ENCODE data around the gene OR10A7. TPM values are rescaled to one million over a fixed set of nuclear protein-coding genes. Genes with fewer than 3 reads are reported as not detected.

OR10A7 gene
- total RNA-seq, 1 donor from 2014 or later = 0.47 TPM

DNA sequence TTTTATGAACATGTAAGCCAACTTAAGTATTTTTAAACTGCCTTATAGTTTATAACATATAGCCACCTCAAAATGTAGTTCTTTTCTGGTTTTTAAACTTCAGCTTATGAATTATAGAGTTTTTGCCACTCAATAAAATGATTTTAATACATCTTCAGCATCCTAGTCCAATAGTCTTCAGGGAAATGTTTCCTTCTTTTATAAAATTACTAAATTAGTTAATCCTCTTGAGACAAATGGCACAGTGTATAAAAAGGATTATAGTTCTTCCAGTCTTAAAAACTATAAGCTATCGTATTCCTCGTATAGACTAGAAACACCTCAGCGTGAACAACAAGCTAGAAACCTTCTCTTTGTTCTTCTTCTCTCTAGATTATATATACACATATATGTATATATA, 23.5 kb downstream of the OR10A7 start, which contains the start of gene OR6C74:
Gene OR6C74 (plus strand): TSS at position 301 of the 400 bp plus-strand sequence. CDS start 2,679 bp downstream, outside the sequence.
- no peaks in the 10 kb centered on the region for H3K27me3 Mint-ChIP-seq (ENCODE audit: unreplicated experiment)
- DNase-seq = no peak
- no peaks in the 10 kb centered on the region for H3K36me3 Mint-ChIP-seq (ENCODE audit: unreplicated experiment)
- H3K4me3 Mint-ChIP-seq (ENCODE audit: unreplicated experiment) = no peak within 1 kb of the TSS
- no peak for TF ChIP-seq CTCF (IDR thresholded peaks at IDR 0.05; ENCODE audit: partially characterized antibody, unreplicated experiment)
- no peak within 1 kb of the TSS for H3K27ac Mint-ChIP-seq (ENCODE audit: unreplicated experiment)
- H3K9me3 Mint-ChIP-seq (ENCODE audit: unreplicated experiment) = peaks cover 6% of the 10 kb centered on the region
- H3K4me1 Mint-ChIP-seq (ENCODE audit: low read depth, unreplicated experiment) = no peaks in the 10 kb centered on the region

- H3K9me3 Mint-ChIP-seq (ENCODE audit: unreplicated experiment) = peaks cover 5% of the 10 kb centered on the region
- no peaks in the 10 kb centered on the region for H3K27me3 Mint-ChIP-seq (ENCODE audit: unreplicated experiment)
- H3K4me1 Mint-ChIP-seq (ENCODE audit: low read depth, unreplicated experiment) = no peaks in the 10 kb centered on the region
- no peak for DNase-seq
- H3K4me3 Mint-ChIP-seq (ENCODE audit: unreplicated experiment) = no peak overlapping the region
- TF ChIP-seq CTCF (IDR thresholded peaks at IDR 0.05; ENCODE audit: partially characterized antibody, unreplicated experiment) = no peak
- H3K27ac Mint-ChIP-seq (ENCODE audit: unreplicated experiment) = no peak overlapping the region
- H3K36me3 Mint-ChIP-seq (ENCODE audit: unreplicated experiment) = no peaks in the 10 kb centered on the region
Measured at GRCh38 chr12:55246159-55246558, 25.3 kb downstream of the OR10A7 start.

DNA sequence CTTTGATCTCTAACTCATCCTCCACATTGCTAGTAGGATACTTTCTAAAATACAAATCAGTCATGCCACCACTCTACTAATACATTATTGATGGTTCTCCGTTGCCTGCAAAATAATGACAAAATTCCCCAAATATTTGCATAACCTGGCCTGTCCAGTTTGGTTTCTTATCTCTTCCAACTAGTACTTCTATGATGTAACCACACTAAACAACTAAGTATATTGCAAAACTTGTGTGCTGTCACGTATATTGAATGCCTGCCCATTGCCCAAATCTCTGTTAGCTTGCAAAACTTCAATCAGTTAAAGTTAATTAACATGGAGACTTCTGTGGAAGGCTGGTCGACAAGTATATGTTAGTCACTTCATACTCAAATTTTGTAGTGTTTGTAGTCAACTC, 30.1 kb downstream of the OR10A7 start:
- no peaks in the 10 kb centered on the region for H3K27me3 Mint-ChIP-seq (ENCODE audit: unreplicated experiment)
- H3K27ac Mint-ChIP-seq (ENCODE audit: unreplicated experiment) = no peak overlapping the region
- no peak for DNase-seq
- H3K36me3 Mint-ChIP-seq (ENCODE audit: unreplicated experiment) = no peaks in the 10 kb centered on the region
- no peak overlapping the region for H3K4me3 Mint-ChIP-seq (ENCODE audit: unreplicated experiment)
- H3K4me1 Mint-ChIP-seq (ENCODE audit: low read depth, unreplicated experiment) = peaks cover 6% of the 10 kb centered on the region
- TF ChIP-seq CTCF (IDR thresholded peaks at IDR 0.05; ENCODE audit: partially characterized antibody, unreplicated experiment) = no peak
- H3K9me3 Mint-ChIP-seq (ENCODE audit: unreplicated experiment) = no peaks in the 10 kb centered on the region

DNA sequence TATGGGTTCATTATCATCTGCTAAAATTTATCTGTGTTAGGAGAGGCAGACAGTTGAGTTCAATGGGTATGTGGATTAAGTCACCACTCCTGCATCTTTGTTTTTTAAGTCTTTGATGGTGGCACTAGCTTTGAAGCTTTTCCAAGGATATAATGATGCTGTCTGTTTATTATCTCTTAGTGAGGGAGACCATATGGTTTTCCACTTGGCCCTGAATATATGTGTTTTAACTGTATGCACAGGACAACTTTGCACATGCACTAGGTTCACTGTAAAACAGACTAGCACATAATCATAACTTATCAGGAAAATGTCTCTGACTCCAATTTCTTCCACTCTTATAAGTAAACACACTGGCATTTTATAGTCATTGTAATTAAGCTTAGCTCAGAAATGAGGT, 32.5 kb downstream of the OR10A7 start:
- no peak overlapping the region for H3K4me3 Mint-ChIP-seq (ENCODE audit: unreplicated experiment)
- no peaks in the 10 kb centered on the region for H3K27me3 Mint-ChIP-seq (ENCODE audit: unreplicated experiment)
- DNase-seq = no peak
- H3K4me1 Mint-ChIP-seq (ENCODE audit: low read depth, unreplicated experiment) = peaks cover 6% of the 10 kb centered on the region
- peaks cover 5% of the 10 kb centered on the region for H3K9me3 Mint-ChIP-seq (ENCODE audit: unreplicated experiment)
- H3K36me3 Mint-ChIP-seq (ENCODE audit: unreplicated experiment) = peaks cover 6% of the 10 kb centered on the region
- TF ChIP-seq CTCF (IDR thresholded peaks at IDR 0.05; ENCODE audit: partially characterized antibody, unreplicated experiment) = no peak
- no peak overlapping the region for H3K27ac Mint-ChIP-seq (ENCODE audit: unreplicated experiment)

GRCh38 chr12:55256831-55257230, 36.0 kb downstream of the OR10A7 start:
- DNase-seq = no peak
- peaks cover 6% of the 10 kb centered on the region for H3K4me1 Mint-ChIP-seq (ENCODE audit: low read depth, unreplicated experiment)
- H3K9me3 Mint-ChIP-seq (ENCODE audit: unreplicated experiment) = peaks cover 5% of the 10 kb centered on the region
- no peaks in the 10 kb centered on the region for H3K27me3 Mint-ChIP-seq (ENCODE audit: unreplicated experiment)
- no peak for TF ChIP-seq CTCF (IDR thresholded peaks at IDR 0.05; ENCODE audit: partially characterized antibody, unreplicated experiment)
- H3K36me3 Mint-ChIP-seq (ENCODE audit: unreplicated experiment) = peaks cover 6% of the 10 kb centered on the region
- no peak overlapping the region for H3K4me3 Mint-ChIP-seq (ENCODE audit: unreplicated experiment)
- H3K27ac Mint-ChIP-seq (ENCODE audit: unreplicated experiment) = no peak overlapping the region

Data from glutamatergic neuron (in vitro differentiated cells).